GM12865 (cell line): Measurements from ENCODE around the gene RXFP1.

ENCODE experiments used
- DNase-seq: peaks from one replicate; pipeline ENCODE4 v3.0.0; 2010; ENCODE audit warnings: low read depth
- H3K4me3 ChIP-seq: 2 replicates; pipeline ENCODE4 v1.5.1; 2011; ENCODE audit warnings: mild to moderate bottlenecking, low read depth, low read length, control low read depth
- TF ChIP-seq, protein P1 (sequence below): IDR thresholded peaks from 2 replicates; pipeline ENCODE4 v1.5.1; 2011; ENCODE audit warnings: low read length, control low read depth, low read depth, inconsistent platforms; ENCODE audit not compliant: insufficient read depth; ENCODE audit errors: missing control alignments

Gene RXFP1

DNA sequence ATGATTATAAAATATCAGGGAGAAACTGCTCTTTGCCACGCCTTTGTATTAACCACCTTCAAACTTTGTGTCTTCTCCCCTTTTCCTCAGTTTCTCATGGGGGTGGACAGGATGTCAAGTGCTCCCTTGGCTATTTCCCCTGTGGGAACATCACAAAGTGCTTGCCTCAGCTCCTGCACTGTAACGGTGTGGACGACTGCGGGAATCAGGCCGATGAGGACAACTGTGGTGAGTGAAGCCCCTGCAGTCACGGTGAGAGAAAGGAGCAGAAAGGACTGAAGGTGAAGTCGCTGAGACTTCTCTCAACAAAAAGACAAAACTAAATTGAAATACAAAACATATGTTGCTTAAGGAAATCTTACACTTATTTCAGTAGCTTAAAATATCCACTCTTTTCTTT is 50.9 kb downstream of the RXFP1 start:
- H3K4me3 ChIP-seq, result no peak overlapping the region
- TF ChIP-seq, protein P1, sequence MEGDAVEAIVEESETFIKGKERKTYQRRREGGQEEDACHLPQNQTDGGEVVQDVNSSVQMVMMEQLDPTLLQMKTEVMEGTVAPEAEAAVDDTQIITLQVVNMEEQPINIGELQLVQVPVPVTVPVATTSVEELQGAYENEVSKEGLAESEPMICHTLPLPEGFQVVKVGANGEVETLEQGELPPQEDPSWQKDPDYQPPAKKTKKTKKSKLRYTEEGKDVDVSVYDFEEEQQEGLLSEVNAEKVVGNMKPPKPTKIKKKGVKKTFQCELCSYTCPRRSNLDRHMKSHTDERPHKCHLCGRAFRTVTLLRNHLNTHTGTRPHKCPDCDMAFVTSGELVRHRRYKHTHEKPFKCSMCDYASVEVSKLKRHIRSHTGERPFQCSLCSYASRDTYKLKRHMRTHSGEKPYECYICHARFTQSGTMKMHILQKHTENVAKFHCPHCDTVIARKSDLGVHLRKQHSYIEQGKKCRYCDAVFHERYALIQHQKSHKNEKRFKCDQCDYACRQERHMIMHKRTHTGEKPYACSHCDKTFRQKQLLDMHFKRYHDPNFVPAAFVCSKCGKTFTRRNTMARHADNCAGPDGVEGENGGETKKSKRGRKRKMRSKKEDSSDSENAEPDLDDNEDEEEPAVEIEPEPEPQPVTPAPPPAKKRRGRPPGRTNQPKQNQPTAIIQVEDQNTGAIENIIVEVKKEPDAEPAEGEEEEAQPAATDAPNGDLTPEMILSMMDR, result no peak
- DNase-seq, result no peak

- no peak for DNase-seq
- TF ChIP-seq, protein P1, result no peak
- no peak overlapping the region for H3K4me3 ChIP-seq
These were observed 56.8 kb downstream of the RXFP1 start for GRCh38 chr4:158578476-158578875.

GRCh38 chr4:158580064-158580463 is 58.4 kb downstream of the RXFP1 start:
- H3K4me3 ChIP-seq, result no peak overlapping the region
- DNase-seq, result no peak
- TF ChIP-seq, protein P1, result no peak

DNA sequence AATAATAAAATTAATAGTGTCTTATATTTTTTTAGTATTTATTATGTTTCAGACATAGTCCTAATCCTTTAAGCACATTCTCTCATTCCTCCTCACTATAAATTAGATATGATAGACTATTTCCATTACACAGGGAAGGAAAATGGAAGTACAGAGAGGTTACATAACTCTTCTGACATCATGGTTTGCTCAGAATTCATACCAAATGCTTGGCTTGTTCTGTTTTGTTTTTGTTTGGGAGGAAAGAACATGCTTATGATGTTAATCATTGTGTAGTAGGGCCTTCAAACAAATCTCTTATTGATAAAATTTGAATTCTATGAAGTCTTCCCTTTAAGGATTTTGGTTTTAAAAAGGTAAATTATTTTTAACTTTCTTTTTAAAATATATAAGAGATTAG is 59.5 kb downstream of the RXFP1 start:
- H3K4me3 ChIP-seq, result no peak overlapping the region
- TF ChIP-seq, protein P1, result no peak
- no peak for DNase-seq

DNA sequence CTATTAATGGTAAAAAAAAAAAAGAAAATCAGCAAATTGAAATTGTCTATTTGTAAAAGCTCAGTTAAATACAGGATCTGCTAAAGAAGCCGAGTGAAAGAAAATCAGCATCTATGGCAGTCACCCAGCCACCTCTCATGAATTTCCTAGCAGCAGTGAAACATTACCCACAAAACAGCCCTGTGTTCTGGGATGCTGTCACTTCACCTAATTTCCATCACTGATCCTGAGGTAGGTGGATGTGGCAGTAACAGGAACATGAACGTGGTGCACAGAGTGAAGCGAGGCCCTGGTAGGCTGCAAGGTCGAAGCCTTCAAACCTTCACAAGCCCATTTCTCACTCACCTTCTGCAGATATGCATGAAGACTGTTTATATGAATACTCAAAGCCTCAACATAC is 65.2 kb downstream of the RXFP1 start:
- H3K4me3 ChIP-seq, result no peak overlapping the region
- no peak for DNase-seq
- TF ChIP-seq, protein P1, result no peak

GRCh38 chr4:158588285-158588684 is 66.6 kb downstream of the RXFP1 start:
- TF ChIP-seq, protein P1, result no peak
- no peak for DNase-seq
- no peak overlapping the region for H3K4me3 ChIP-seq

- H3K4me3 ChIP-seq, result no peak overlapping the region
- no peak for DNase-seq
- TF ChIP-seq, protein P1, result no peak
These were observed 67.1 kb downstream of the RXFP1 start for GRCh38 chr4:158588777-158589176.
